ENCODE measurements around the gene BRD3.

Gene BRD3

GRCh38 chr9:134051319-134051718, 16.5 kb downstream of the BRD3 start:
- H3K36me3 ChIP-seq: peaks cover 83% of the 10 kb centered on the region
- TF ChIP-seq CTCF (IDR thresholded peaks at IDR 0.05): no peak
- H3K9me3 ChIP-seq: no peaks in the 10 kb centered on the region
- H3K4me1 ChIP-seq (ENCODE audit: control insufficient read depth in 1 of 2, insufficient read depth in 1 of 2, low read depth in 1 of 2, low read length in 1 of 2): peaks cover 8 to 15% of the 10 kb centered on the region in 2 experiments
- no peak overlapping the region for H3K4me3 ChIP-seq (ENCODE audit: low read depth in 1 of 2, low read length in 1 of 2)
- H3K27me3 ChIP-seq: no peaks in the 10 kb centered on the region
- no peak overlapping the region for H3K27ac ChIP-seq

- no peak overlapping the region for H3K4me3 ChIP-seq (ENCODE audit: low read depth in 1 of 2, low read length in 1 of 2)
- H3K9me3 ChIP-seq: no peaks in the 10 kb centered on the region
- no peak for TF ChIP-seq CTCF (IDR thresholded peaks at IDR 0.05)
- peaks cover 89% of the 10 kb centered on the region for H3K36me3 ChIP-seq
- H3K27ac ChIP-seq: no peak overlapping the region
- H3K4me1 ChIP-seq (ENCODE audit: control insufficient read depth in 1 of 2, insufficient read depth in 1 of 2, low read depth in 1 of 2, low read length in 1 of 2): peaks cover 3 to 11% of the 10 kb centered on the region in 2 experiments
- no peaks in the 10 kb centered on the region for H3K27me3 ChIP-seq
These were observed 17.1 kb downstream of the BRD3 start for GRCh38 chr9:134050726-134051125.

- H3K36me3 ChIP-seq: peaks cover 96% of the 10 kb centered on the region
- H3K4me1 ChIP-seq (ENCODE audit: control insufficient read depth in 1 of 2, insufficient read depth in 1 of 2, low read depth in 1 of 2, low read length in 1 of 2): peaks cover 0 to 4% of the 10 kb centered on the region in 2 experiments
- H3K27me3 ChIP-seq: no peaks in the 10 kb centered on the region
- H3K27ac ChIP-seq: no peak overlapping the region
- no peak for TF ChIP-seq CTCF (IDR thresholded peaks at IDR 0.05)
- no peaks in the 10 kb centered on the region for H3K9me3 ChIP-seq
- no peak overlapping the region for H3K4me3 ChIP-seq (ENCODE audit: low read depth in 1 of 2, low read length in 1 of 2)
These were observed 17.8 kb downstream of the BRD3 start for GRCh38 chr9:134049772-134050588.

- no peaks in the 10 kb centered on the region for H3K9me3 ChIP-seq
- H3K27me3 ChIP-seq: no peaks in the 10 kb centered on the region
- TF ChIP-seq CTCF (IDR thresholded peaks at IDR 0.05): no peak
- no peak overlapping the region for H3K4me3 ChIP-seq (ENCODE audit: low read depth in 1 of 2, low read length in 1 of 2)
- H3K4me1 ChIP-seq (ENCODE audit: control insufficient read depth in 1 of 2, insufficient read depth in 1 of 2, low read depth in 1 of 2, low read length in 1 of 2): no peaks in the 10 kb centered on the region
- H3K36me3 ChIP-seq: peaks cover 100% of the 10 kb centered on the region
- no peak overlapping the region for H3K27ac ChIP-seq
These were observed 18.6 kb downstream of the BRD3 start for GRCh38 chr9:134049236-134049635.

- Histone ChIP-seq H3K4me1 (ENCODE audit: control insufficient read depth in 1 of 2, insufficient read depth in 1 of 2, low read depth in 1 of 2, low read length in 1 of 2) (no peaks in the 10 kb centered on the region), H3K27me3 (no peaks in the 10 kb centered on the region), H3K4me3 (ENCODE audit: low read depth in 1 of 2, low read length in 1 of 2) (no peak overlapping the region), H3K27ac (no peak overlapping the region), H3K36me3 (peaks cover 100% of the 10 kb centered on the region), H3K9me3 (no peaks in the 10 kb centered on the region)
- TF ChIP-seq CTCF (IDR thresholded peaks at IDR 0.05): no peak
These were observed 19.3 kb downstream of the BRD3 start for GRCh38 chr9:134048582-134048968.

All from neutrophil (primary cell).